K562 (cell line): ENCODE data around the gene SLC4A11. TPM values are rescaled to one million over a fixed set of nuclear protein-coding genes. Genes with fewer than 3 reads are reported as not detected.

ENCODE experiments used
- BCOR ChIP-seq: fragments of 450-650 bp; IDR thresholded peaks from 2 replicates; pipeline ENCODE4 v1.6.1; 2016
- BMI1 ChIP-seq: fragments of 150-350 bp; IDR thresholded peaks from 2 replicates; pipeline ENCODE4 v1.6.1; 2014; ENCODE audit warnings: low read length
- DDX20 ChIP-seq: fragments of 450-650 bp; IDR thresholded peaks from 2 replicates; pipeline ENCODE4 v1.6.1; 2016; ENCODE audit warnings: missing genetic modification characterization, low read depth, mild to moderate bottlenecking, missing compliant biosample characterization, moderate library complexity
- FOXO4 ChIP-seq: fragments of 450-650 bp; formaldehyde crosslinking; IDR thresholded peaks from 2 replicates; pipeline ENCODE4 v1.4.0; 2020; ENCODE audit warnings: mild to moderate bottlenecking, moderate library complexity
- GTF2A2 ChIP-seq: IDR thresholded peaks from 2 replicates; pipeline ENCODE4 v1.6.1; 2016; ENCODE audit warnings: mild to moderate bottlenecking, missing genetic modification characterization, missing compliant biosample characterization
- HSF4 ChIP-seq: fragments of 250-450 bp; sonication (Bioruptor Pico); IDR thresholded peaks from 2 replicates; pipeline ENCODE4 v2.1.2; 2022; ENCODE audit warnings: mild to moderate bottlenecking, moderate library complexity, borderline replicate concordance
- KDM4B ChIP-seq, 2 experiments: fragments of 450-650 bp in 1 of 2; sonication (generic) in 1 of 2; IDR thresholded peaks; 2 replicates each; pipeline ENCODE4 v1.6.1; 2016 to 2017; ENCODE audit warnings: borderline replicate concordance in 2 of 2, antibody characterized with exemption in 1 of 2, low read depth in 1 of 2, mild to moderate bottlenecking in 1 of 2
- MITF ChIP-seq: IDR thresholded peaks from 2 replicates; pipeline ENCODE4 v1.6.1; 2014; ENCODE audit warnings: antibody characterized with exemption
- NFIX ChIP-seq: fragments of 250-450 bp; sonication (Bioruptor Pico); IDR thresholded peaks from 2 replicates; pipeline ENCODE4 v1.4.0; 2020; ENCODE audit warnings: low read depth, mild to moderate bottlenecking, moderate library complexity
- OTX1 ChIP-seq: fragments of 450-650 bp; formaldehyde crosslinking; IDR thresholded peaks from 2 replicates; pipeline ENCODE4 v1.4.0; 2022; ENCODE audit warnings: mild to moderate bottlenecking
- PHB2 ChIP-seq: fragments of 450-650 bp; IDR thresholded peaks from 2 replicates; pipeline ENCODE4 v1.6.1; 2017; ENCODE audit warnings: low read depth
- PKNOX1 ChIP-seq: fragments of 450-650 bp; IDR thresholded peaks from 2 replicates; pipeline ENCODE4 v1.6.1; 2016
- PML ChIP-seq: IDR thresholded peaks from 2 replicates; pipeline ENCODE4 v1.6.1; 2012; ENCODE audit warnings: low read length, inconsistent platforms
- PRPF4 ChIP-seq: fragments of 200-400 bp; formaldehyde crosslinking; IDR thresholded peaks from one replicate; pipeline ENCODE4 v1.6.1; 2017; ENCODE audit warnings: low read length, low read depth, mild to moderate bottlenecking; ENCODE audit not compliant: insufficient read depth, poor library complexity, severe bottlenecking
- RNF219 ChIP-seq: fragments of 250-450 bp; sonication (Bioruptor Pico); IDR thresholded peaks from 2 replicates; pipeline ENCODE4 v1.5.0; 2022; ENCODE audit warnings: mild to moderate bottlenecking
- SMAD2 ChIP-seq: fragments of 150-350 bp; IDR thresholded peaks from 2 replicates; pipeline ENCODE4 v1.6.1; 2014; ENCODE audit warnings: low read depth, mild to moderate bottlenecking, low read length
- TEAD1 ChIP-seq, 2 experiments: fragments of 450-650 bp in 1 of 2; sonication (generic) in 1 of 2; formaldehyde crosslinking; IDR thresholded peaks; 2 replicates each; pipeline versions ENCODE4 v1.4.0 to v1.8.0; 2020 to 2022; ENCODE audit warnings: mild to moderate bottlenecking in 2 of 2, missing genetic modification reagents in 1 of 2
- TEAD4 ChIP-seq, 2 experiments: sonication (generic) in 1 of 2; formaldehyde crosslinking in 1 of 2; IDR thresholded peaks; 2 replicates each; pipeline versions ENCODE4 v1.6.1 to v1.8.0; 2012 to 2022; ENCODE audit warnings: borderline replicate concordance in 1 of 2, inconsistent platforms in 1 of 2, low read length in 1 of 2, mild to moderate bottlenecking in 1 of 2, missing genetic modification reagents in 1 of 2
- TSC22D4 ChIP-seq: fragments of 450-650 bp; IDR thresholded peaks from 2 replicates; pipeline ENCODE4 v1.6.1; 2016; ENCODE audit warnings: missing genetic modification characterization, missing biosample characterization, control low read depth
- ZNF511 ChIP-seq: sonication (generic); formaldehyde crosslinking; IDR thresholded peaks from 2 replicates; pipeline ENCODE4 v1.8.0; 2022; ENCODE audit warnings: mild to moderate bottlenecking, missing genetic modification reagents
- ZNF586 ChIP-seq: fragments of 450-650 bp; formaldehyde crosslinking; conservative IDR thresholded peaks from 2 replicates; pipeline ENCODE4 v1.4.0; 2020; ENCODE audit warnings: mild to moderate bottlenecking, moderate library complexity
- ZNF785 ChIP-seq: fragments of 250-450 bp; sonication (Bioruptor Pico); IDR thresholded peaks from 2 replicates; pipeline ENCODE4 v1.4.0; 2020; ENCODE audit warnings: mild to moderate bottlenecking
- polyA plus RNA-seq, 8 experiments: library from polyadenylated mRNA; depleted of rRNA in 4 of 8; stranded (reverse) in 5 of 8; unstranded in 3 of 8; fragments of >200 nt; fragmentation: Nextera tagmentation in 2 of 8; fragmentation: Illumina TruSeq in 1 of 8; extraction: Ambion mirVana in 2 of 8; extraction: Trizol in 1 of 8; gene quantifications; 2 replicates each; pipeline versions ENCODE4 v1.2.1 to v1.2.3, GENCODE V29; 2011 to 2014; ENCODE audit warnings: inconsistent platforms in 1 of 8, missing spikeins in 1 of 8
- total RNA-seq, 7 experiments: library from RNA; depleted of rRNA in 6 of 7; stranded (reverse); fragments of >200 nt in 6 of 7; fragmentation: Illumina TruSeq in 2 of 7; extraction: Trizol in 2 of 7; gene quantifications; 2 replicates each; pipeline versions ENCODE4 v1.2.1 to v1.2.3, GENCODE V29; 2011 to 2021; ENCODE audit warnings: low replicate concordance in 1 of 7

SLC4A11 gene
- total and polyA plus RNA-seq, 9 of the 15 experiments (the other 6 are each of a cell fraction or from before 2014, with no cell fraction given): 0.10 to 2.0 (median 0.20) TPM

- TF ChIP-seq PRPF4: no peak
- no peak for TF ChIP-seq RNF219 (CRISPR knock-in tag)
- no peak for TF ChIP-seq ZNF586
- no peak for TF ChIP-seq HSF4 (CRISPR knock-in tag)
- no peak for TF ChIP-seq DDX20 (tag)
- no peak for TF ChIP-seq NFIX (CRISPR knock-in tag)
- no peak for TF ChIP-seq TEAD1 (CRISPR knock-in tag; IDR thresholded peaks at IDR 0.05)
- TF ChIP-seq KDM4B (IDR thresholded peaks at IDR 0.05; ENCODE audit: borderline replicate concordance in 2 of 2, low read depth in 1 of 2): peak in 1 of 2 experiments; percentile 36; a peak in 1 of 4 replicates
- TF ChIP-seq PML: peak; percentile 51; the same call in 1 of the 2 replicates
- no peak for TF ChIP-seq GTF2A2 (tag)
- no peak for TF ChIP-seq TSC22D4
- TF ChIP-seq PHB2: no peak
- TF ChIP-seq TEAD4 (IDR thresholded peaks at IDR 0.05; ENCODE audit: low read length): no peak
- no peak for TF ChIP-seq TEAD4 (CRISPR knock-in tag; IDR thresholded peaks at IDR 0.05; ENCODE audit: borderline replicate concordance)
- TF ChIP-seq ZNF511 (CRISPR knock-in tag): no peak; the same call in 1 of the 2 replicates
- TF ChIP-seq BCOR: no peak
- no peak for TF ChIP-seq FOXO4 (CRISPR knock-in tag)
- TF ChIP-seq MITF: no peak
- TF ChIP-seq PKNOX1: peak; percentile 33; the same call in 1 of the 2 replicates
- TF ChIP-seq BMI1: no peak
- no peak for TF ChIP-seq OTX1 (CRISPR knock-in tag)
- TF ChIP-seq ZNF785: no peak
- TF ChIP-seq SMAD2: no peak
Observed at GRCh38 chr20:3209257-3209945, 29.6 kb downstream of the SLC4A11 start, which contains the start of gene ITPA (continued).
